Peyer's patch (tissue), 4 donors: ENCODE measurements around the gene CDC42EP3.

ENCODE experiments used
- CTCF ChIP-seq, 6 experiments: fragments of 450-650 bp in 4 of 6; fragments of 200-600 bp in 2 of 6; sonication (generic) in 1 of 6; IDR thresholded peaks; one replicate each; pipeline ENCODE4 v1.5.1; 2017 to 2019; ENCODE audit warnings: antibody characterized with exemption in 6 of 6, mild to moderate bottlenecking in 3 of 6, moderate library complexity in 1 of 6
- POLR2A ChIP-seq, 2 donors: fragments of 450-650 bp; IDR thresholded peaks; one replicate each; pipeline ENCODE4 v1.5.1; 2017; ENCODE audit warnings: antibody characterized with exemption in 2 of 2, mild to moderate bottlenecking in 2 of 2, moderate library complexity in 2 of 2

DNA sequence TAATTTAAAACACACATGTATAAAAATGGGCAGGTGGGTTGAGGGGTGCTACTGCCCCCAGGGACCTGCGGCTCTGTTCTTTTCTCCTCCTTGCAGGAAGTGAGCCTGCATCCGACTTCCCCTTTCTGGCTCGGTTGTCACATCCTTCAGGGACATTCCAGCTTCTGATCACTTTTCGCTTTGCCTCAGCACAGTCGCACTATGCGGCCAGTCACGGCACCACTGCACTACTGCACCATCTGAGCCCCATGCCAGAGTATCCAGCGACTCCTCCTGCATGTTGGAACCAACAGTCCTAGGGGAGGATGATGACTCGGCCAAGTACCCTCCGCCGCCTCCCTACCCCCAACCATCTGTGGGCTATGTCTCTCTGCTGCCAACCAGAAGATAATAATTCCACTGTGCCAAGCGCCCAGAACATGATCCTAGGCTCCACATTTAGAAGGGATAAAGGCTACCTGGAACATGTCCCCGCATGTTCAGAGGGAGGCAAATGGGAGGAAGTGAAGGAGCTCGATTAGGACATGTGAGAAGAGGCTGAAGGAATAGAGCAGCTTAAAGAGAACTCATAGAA lies 17.6 kb downstream of the CDC42EP3 start:
- TF ChIP-seq CTCF (IDR thresholded peaks at IDR 0.05) (no peak), POLR2A (IDR thresholded peaks at IDR 0.05) (no peak)
